Measurements from ENCODE around the gene VPS37C. TPM values are rescaled to one million over a fixed set of nuclear protein-coding genes. Genes with fewer than 3 reads are reported as not detected.

VPS37C gene
- total and polyA plus RNA-seq, 10 of the 15 experiments (the other 5 are each of a cell fraction or from before 2014, with no cell fraction given) = 0.39 to 16.5 (median 7.8) TPM

GRCh38 chr11:61153593-61154095 is 7.6 kb downstream of the VPS37C start:
- no peak overlapping the region for H3K4me2 ChIP-seq (ENCODE audit: control insufficient read depth, insufficient read depth)
- DNase-seq (ENCODE audit: low read depth, low spot score) = no peak
- ChIA-PET POLR2A (interaction anchor here (0.8 kb wide), 1 partner anchor 86 kb away, joined by 3 read pairs; no protein-coding TSS in a partner anchor), CTCF (interaction anchor here (1.0 kb wide), 3 partner anchors 12 to 323 kb away, joined by 3 read pairs; no protein-coding TSS in a partner anchor), SMC1A (ENCODE audit: uncharacterized antibody, unreplicated experiment) (interaction anchor here (0.6 kb wide), 1 partner anchor 97 kb away, joined by 3 read pairs; no protein-coding TSS in a partner anchor), RAD21 (ENCODE audit: unreplicated experiment) (interaction anchor here (1.3 kb wide), 1 partner anchor 240 kb away, joined by 4 read pairs; the partner anchor contains the start of gene TMEM109)
- H4K20me1 ChIP-seq (ENCODE audit: control insufficient read depth, insufficient read depth) = no peaks in the 10 kb centered on the region
- in situ Hi-C loops (cut with MboI) (no loop called here), intact Hi-C loops (cut with micrococcal nuclease; ENCODE audit: unreplicated experiment) (no loop called here)
- TF ChIP-seq CBX3 (IDR thresholded peaks at IDR 0.05; ENCODE audit: borderline replicate concordance, low read depth) (no peak), JUNB (IDR thresholded peaks at IDR 0.05) (no peak), KAT2A (conservative IDR thresholded peaks at IDR 0.05; ENCODE audit: control insufficient read depth, low read depth, low read length) (no peak), NKRF (conservative IDR thresholded peaks at IDR 0.05) (no peak), STAT1 (conservative IDR thresholded peaks at IDR 0.05) (no peak), CHD4 (IDR thresholded peaks at IDR 0.05) (no peak), POLR2AphosphoS2 (IDR thresholded peaks at IDR 0.05; ENCODE audit: low read depth, low read length) (no peak), NFYA (IDR thresholded peaks at IDR 0.05; ENCODE audit: borderline replicate concordance, low read depth, low read length) (no peak), ZNF207 (IDR thresholded peaks at IDR 0.05; ENCODE audit: borderline replicate concordance) (no peak), HDAC2 (IDR thresholded peaks at IDR 0.05) (no peak), RFX5 (IDR thresholded peaks at IDR 0.05; ENCODE audit: low read depth, low read length) (no peak), LARP7 (IDR thresholded peaks at IDR 0.05) (no peak), MTA3 (IDR thresholded peaks at IDR 0.05; ENCODE audit: borderline replicate concordance, low read length) (no peak), POU2F2 (IDR thresholded peaks at IDR 0.05; ENCODE audit: borderline replicate concordance, low read depth, low read length) (no peak), EZH2 (IDR thresholded peaks at IDR 0.05; ENCODE audit: borderline replicate concordance, control insufficient read depth, low read depth, low read length) (no peak), TCF3 (IDR thresholded peaks at IDR 0.05; ENCODE audit: borderline replicate concordance, insufficient read depth, low read depth, low read length) (no peak), CBFB (IDR thresholded peaks at IDR 0.05; ENCODE audit: low read depth) (no peak), CBX5 (IDR thresholded peaks at IDR 0.05; ENCODE audit: low read depth) (no peak)
- no peaks in the 10 kb centered on the region for H3K36me3 ChIP-seq (ENCODE audit: control insufficient read depth in 2 of 2, insufficient read depth in 2 of 2, low read length in 1 of 2)
- no peak overlapping the region for H2AFZ ChIP-seq (ENCODE audit: control insufficient read depth, low read depth, low read length)
- peaks cover 12% of the 10 kb centered on the region; the same call in 2 of the 3 replicates for H3K9me3 ChIP-seq (replicated peaks; ENCODE audit: control insufficient read depth, insufficient read depth, low read length)
- peaks cover 19% of the 10 kb centered on the region for H3K79me2 ChIP-seq (ENCODE audit: control insufficient read depth, insufficient read depth, low read length)
- H3K4me1 ChIP-seq (ENCODE audit: control insufficient read depth, insufficient read depth, low read length) = peaks cover 2% of the 10 kb centered on the region; the same call in 1 of the 2 replicates
- no peaks in the 10 kb centered on the region for H3K27me3 ChIP-seq (replicated peaks in 1 of 2; ENCODE audit: control insufficient read depth in 2 of 2, insufficient read depth in 2 of 2, low read length in 1 of 2)
- no peak overlapping the region for H3K9ac ChIP-seq (ENCODE audit: control insufficient read depth, insufficient read depth, low read length)
- ATAC-seq = no peak
- no peak overlapping the region for H3K4me3 ChIP-seq
- no peak for FAIRE-seq
- no peak overlapping the region for H3K27ac ChIP-seq (ENCODE audit: control insufficient read depth, insufficient read depth)
- WGBS (ENCODE audit: insufficient coverage, insufficient replicate concordance, low lambda C conversion rate, missing lambda C conversion rate) = 100% methylated on average over 2 of the region's 2 CpGs
- no TSS peak for BruUV-seq (replicated peaks)

Measured in GM12878 (cell line).